ENCODE measurements around the gene WDFY4. TPM values are rescaled to one million over a fixed set of nuclear protein-coding genes. Genes with fewer than 3 reads are reported as not detected.

The WDFY4 gene
- total RNA-seq, 1 experiment from 2014 or later = not detected

- POLR2A ChIA-PET (ENCODE audit: unreplicated experiment) = no interaction called here
- H3K27me3 ChIP-seq (ENCODE audit: insufficient read depth, low read depth) = peaks cover 63% of the 10 kb centered on the region
- CTCF ChIA-PET = no interaction called here
These were observed 103.9 kb downstream of the WDFY4 start for GRCh38 chr10:48788554-48788953.

GRCh38 chr10:48789486-48790456 lies 105.1 kb downstream of the WDFY4 start:
- no peaks in the 10 kb centered on the region for H3K36me3 ChIP-seq (ENCODE audit: low read depth)
- H3F3A ChIP-seq (ENCODE audit: insufficient read depth, low read depth) = no peaks in the 10 kb centered on the region
- DNase-seq = no peak
- no peak overlapping the region for H2AFZ ChIP-seq
- no peaks in the 10 kb centered on the region for H3K79me2 ChIP-seq (ENCODE audit: low read depth)
- H3K9me2 ChIP-seq (ENCODE audit: insufficient read depth) = no peaks in the 10 kb centered on the region
- H4K20me1 ChIP-seq (ENCODE audit: insufficient read depth) = 0 out of 2 replicates have a peak, but pooled peaks cover 3% of the 10 kb centered on the region
- ChIA-PET CTCF (no interaction called here), POLR2A (ENCODE audit: unreplicated experiment) (interaction anchor here (0.5 kb wide), 1 partner anchor 125 kb away, joined by 16 read pairs; no protein-coding TSS in a partner anchor)
- peaks cover 75% of the 10 kb centered on the region for H3K27me3 ChIP-seq (ENCODE audit: insufficient read depth, low read depth)
- no TSS peak for BruUV-seq (replicated peaks)
- no peaks in the 10 kb centered on the region for H3K4me1 ChIP-seq (replicated peaks; ENCODE audit: insufficient read depth)
- no peak overlapping the region for H3K4me3 ChIP-seq
- intact Hi-C loops (cut with micrococcal nuclease; ENCODE audit: unreplicated experiment) = no loop called here
- TF ChIP-seq EZH2 (IDR thresholded peaks at IDR 0.05; ENCODE audit: low read depth) = no peak
- no peak for TF ChIP-seq CTCF (conservative IDR thresholded peaks at IDR 0.05)
- no peaks in the 10 kb centered on the region for H3K9me3 ChIP-seq (ENCODE audit: insufficient read depth, low read depth)
- no peak overlapping the region for H3K27ac ChIP-seq
- H3K4me2 ChIP-seq = no peak overlapping the region

More at GRCh38 chr10:48788554-48788953, 103.9 kb downstream of the WDFY4 start:
- no TSS peak for BruUV-seq (replicated peaks)
- Histone ChIP-seq H3K9me3 (ENCODE audit: insufficient read depth, low read depth) (no peaks in the 10 kb centered on the region), H2AFZ (no peak overlapping the region), H3K36me3 (ENCODE audit: low read depth) (no peaks in the 10 kb centered on the region), H3K79me2 (ENCODE audit: low read depth) (no peaks in the 10 kb centered on the region), H3K27ac (no peak overlapping the region), H3K4me1 (replicated peaks; ENCODE audit: insufficient read depth) (no peaks in the 10 kb centered on the region), H3K9me2 (ENCODE audit: insufficient read depth) (no peaks in the 10 kb centered on the region), H3K4me2 (no peak overlapping the region), H4K20me1 (ENCODE audit: insufficient read depth) (0 out of 2 replicates have a peak, but pooled peaks cover 3% of the 10 kb centered on the region), H3F3A (ENCODE audit: insufficient read depth, low read depth) (no peaks in the 10 kb centered on the region), H3K4me3 (no peak overlapping the region)
- DNase-seq = no peak
- intact Hi-C loops (cut with micrococcal nuclease; ENCODE audit: unreplicated experiment) = no loop called here
- TF ChIP-seq CTCF (conservative IDR thresholded peaks at IDR 0.05) (no peak), EZH2 (IDR thresholded peaks at IDR 0.05; ENCODE audit: low read depth) (no peak)

GRCh38 chr10:48790457-48791044 lies 105.9 kb downstream of the WDFY4 start:
- CTCF ChIA-PET = no interaction called here
- Histone ChIP-seq H3K9me3 (ENCODE audit: insufficient read depth, low read depth) (no peaks in the 10 kb centered on the region), H3K4me1 (replicated peaks; ENCODE audit: insufficient read depth) (no peaks in the 10 kb centered on the region), H3K9me2 (ENCODE audit: insufficient read depth) (no peaks in the 10 kb centered on the region), H3K4me2 (no peak overlapping the region), H3K4me3 (no peak overlapping the region), H3K27ac (no peak overlapping the region), H2AFZ (no peak overlapping the region), H3K36me3 (ENCODE audit: low read depth) (no peaks in the 10 kb centered on the region), H3F3A (ENCODE audit: insufficient read depth, low read depth) (no peaks in the 10 kb centered on the region), H4K20me1 (ENCODE audit: insufficient read depth) (0 out of 2 replicates have a peak, but pooled peaks cover 3% of the 10 kb centered on the region), H3K79me2 (ENCODE audit: low read depth) (no peaks in the 10 kb centered on the region), H3K27me3 (ENCODE audit: insufficient read depth, low read depth) (peaks cover 80% of the 10 kb centered on the region)
- POLR2A ChIA-PET (ENCODE audit: unreplicated experiment) = no interaction called here
- TF ChIP-seq CTCF (conservative IDR thresholded peaks at IDR 0.05) (no peak), EZH2 (IDR thresholded peaks at IDR 0.05; ENCODE audit: low read depth) (no peak)
- intact Hi-C loops (cut with micrococcal nuclease; ENCODE audit: unreplicated experiment) = no loop called here
- no TSS peak for BruUV-seq (replicated peaks)
- DNase-seq = no peak

Measured in PC-9 (cell line).